Left forelimb (tissue), 1 donor: ENCODE data around the gene CATSPER3.

ENCODE experiments used
- DNase-seq: peaks from one replicate; pipeline ENCODE4 v3.0.0-alpha.2; 2018; ENCODE audit warnings: low spot score

Gene CATSPER3

DNA sequence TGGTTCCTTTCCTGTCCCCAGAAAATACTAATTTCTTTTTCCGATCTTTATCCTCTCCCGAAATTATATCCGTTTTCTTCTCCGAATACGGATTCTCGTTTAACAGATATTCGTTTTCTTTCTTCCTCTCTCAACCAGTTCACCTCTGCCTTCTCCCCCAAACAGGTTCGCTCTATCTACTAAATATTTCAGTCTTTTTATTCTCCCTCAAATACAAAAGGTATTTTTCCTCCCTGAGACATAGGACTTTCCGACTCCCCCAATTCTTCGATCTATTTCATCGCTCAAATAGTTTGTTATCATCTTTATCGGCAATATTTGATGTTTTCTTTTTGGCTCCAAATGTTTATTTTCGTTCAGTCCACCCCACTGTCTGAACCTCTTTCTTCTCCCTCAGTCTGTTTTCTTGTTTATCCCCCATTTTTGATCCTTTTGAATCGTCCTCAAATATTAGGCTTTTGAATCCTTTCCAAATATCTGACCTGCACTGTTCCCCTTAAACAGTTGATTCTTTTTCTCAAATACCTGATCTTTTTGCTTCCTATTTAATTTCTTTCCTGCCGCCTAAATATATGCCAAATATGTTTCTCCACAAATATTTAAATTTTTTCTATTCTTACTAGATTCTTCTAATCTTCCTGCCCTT is 61.9 kb downstream of the CATSPER3 start:
- no peak for DNase-seq

DNA sequence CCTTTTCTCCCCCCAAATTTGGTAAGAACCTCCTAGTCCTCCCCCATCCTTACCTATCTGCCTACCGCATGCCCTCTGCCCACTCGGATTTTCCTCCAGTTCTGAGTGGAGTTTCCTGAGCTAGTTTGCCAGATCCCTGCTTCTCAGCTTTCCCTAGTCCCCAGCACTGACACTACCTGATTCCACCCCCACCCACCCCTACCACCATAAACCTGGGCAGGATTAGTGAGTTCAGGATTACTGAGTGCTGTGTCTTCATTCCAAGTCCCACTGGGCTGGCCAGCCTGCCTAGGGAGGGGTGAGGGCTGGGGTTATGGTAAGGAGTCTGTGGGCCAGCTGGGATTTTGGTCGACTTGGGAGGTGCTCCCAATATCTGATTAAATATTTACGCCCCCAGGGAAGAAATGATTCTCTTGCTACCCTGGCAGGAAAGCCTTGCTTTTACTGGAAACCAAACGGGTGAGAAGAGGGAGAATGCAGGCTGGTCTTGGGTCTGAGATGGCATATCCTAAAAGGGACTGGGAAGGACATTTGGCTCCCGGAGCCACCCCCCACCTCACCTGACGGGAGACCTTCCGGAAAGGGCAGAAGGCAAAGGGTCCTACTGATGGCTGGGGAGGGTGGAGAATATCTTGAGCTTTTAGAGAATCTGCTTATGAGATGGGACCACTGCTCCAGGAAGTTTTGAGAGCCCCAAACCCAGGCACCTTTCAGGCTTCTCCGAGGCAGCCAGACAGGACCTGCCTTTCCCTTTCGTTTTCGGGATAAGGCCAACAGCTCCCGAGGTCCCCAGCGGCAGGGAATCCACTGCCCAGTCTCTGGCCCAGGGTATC is 62.6 kb downstream of the CATSPER3 start:
- DNase-seq = no peak

DNA sequence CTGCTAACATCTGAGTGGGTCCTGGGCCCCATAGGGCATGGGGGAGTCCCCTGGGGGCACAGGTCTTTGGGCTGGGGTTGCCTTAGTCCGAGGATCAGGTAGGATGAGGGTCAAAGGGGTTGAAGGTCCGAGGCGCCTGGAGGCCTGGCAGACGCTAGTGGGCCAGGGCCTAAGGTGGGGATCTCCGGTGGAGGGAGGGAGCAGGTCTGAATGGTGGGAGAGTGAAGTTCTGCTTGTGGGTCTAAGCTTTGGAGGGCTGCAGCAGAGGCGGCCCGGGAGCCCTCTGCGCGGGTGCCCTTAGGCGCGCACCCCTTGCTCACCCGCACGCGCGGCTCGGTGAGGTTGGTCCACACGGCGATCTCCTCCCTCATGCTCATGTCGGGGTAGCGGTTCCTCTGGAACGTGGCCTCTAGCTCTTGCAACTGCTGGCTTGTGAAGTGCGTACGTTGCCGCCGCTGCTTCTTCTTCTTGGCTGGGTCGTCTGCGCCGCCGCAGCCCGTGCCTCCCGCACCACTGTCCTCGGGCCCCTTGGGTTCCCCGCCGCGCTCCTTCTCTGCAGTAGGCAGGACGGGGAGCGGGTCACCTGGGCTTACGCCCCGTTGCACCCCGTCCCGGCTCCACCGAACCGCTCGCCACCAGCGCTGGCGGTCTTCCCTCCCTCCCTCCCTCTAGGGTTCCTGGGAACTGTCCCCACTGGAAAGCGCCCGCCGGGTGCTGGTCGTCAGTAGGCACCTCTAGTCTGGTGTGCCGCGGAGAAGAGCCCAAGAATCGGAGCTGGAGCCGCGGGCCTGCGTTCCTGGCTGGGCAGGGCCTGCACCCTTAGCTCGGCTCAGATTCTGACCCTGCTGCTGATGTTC is 63.5 kb downstream of the CATSPER3 start:
- DNase-seq = no peak

DNA sequence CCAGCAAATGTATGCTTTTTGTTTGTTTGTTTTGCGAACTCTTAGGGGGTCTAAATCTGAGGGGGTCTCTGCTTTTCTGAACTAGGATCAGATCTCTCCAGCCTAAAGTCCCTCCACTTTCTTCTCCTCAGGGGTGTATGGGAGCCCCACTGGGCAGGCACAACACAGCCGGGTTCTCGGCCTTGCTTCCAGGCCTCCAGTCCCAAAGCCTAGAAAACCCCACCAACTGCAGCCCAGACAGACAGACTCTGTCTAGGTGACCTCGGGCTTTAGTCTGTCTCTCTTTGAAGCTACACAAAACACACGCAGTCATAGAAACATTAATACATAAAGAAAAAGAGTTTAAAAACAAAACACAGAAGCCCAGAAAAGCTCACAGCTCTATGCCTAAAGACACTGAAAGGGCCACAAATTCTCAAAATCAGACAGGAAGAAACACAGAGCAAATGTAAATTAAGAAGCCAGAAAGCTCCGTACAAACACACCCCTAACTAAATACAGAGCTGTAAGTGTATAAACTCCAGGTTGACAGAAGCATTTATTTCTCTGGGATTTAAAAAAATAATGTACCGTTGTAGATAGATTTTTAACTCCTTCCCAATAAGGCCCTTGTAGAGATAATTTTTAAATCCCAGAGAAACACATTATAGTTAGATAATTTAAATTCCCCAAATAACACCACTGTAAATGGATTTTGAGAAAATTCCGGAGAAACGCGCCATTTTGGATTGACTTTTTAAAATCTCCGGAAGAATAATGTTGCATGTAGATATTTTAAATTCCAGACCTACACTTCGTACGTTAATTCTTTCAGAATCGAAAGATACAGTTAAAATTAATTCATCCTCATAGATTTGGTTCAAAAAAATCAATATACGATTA is 64.3 kb downstream of the CATSPER3 start:
- DNase-seq = no peak

DNA sequence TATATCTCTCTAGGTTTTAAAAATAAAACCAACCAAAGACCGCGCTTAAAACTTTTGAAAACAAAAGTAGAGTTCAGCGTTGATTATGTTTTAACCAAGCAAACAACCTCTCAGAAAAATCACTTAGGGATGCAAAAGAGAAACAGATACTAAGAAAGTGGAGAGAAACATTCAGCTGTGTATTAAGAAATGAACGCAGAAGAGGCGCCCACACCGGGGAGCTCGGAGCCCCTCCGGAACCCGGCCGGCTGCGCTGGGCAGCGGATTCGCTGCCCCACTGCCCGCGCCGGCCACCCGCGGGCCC is 64.9 kb downstream of the CATSPER3 start:
- DNase-seq = no peak

DNA sequence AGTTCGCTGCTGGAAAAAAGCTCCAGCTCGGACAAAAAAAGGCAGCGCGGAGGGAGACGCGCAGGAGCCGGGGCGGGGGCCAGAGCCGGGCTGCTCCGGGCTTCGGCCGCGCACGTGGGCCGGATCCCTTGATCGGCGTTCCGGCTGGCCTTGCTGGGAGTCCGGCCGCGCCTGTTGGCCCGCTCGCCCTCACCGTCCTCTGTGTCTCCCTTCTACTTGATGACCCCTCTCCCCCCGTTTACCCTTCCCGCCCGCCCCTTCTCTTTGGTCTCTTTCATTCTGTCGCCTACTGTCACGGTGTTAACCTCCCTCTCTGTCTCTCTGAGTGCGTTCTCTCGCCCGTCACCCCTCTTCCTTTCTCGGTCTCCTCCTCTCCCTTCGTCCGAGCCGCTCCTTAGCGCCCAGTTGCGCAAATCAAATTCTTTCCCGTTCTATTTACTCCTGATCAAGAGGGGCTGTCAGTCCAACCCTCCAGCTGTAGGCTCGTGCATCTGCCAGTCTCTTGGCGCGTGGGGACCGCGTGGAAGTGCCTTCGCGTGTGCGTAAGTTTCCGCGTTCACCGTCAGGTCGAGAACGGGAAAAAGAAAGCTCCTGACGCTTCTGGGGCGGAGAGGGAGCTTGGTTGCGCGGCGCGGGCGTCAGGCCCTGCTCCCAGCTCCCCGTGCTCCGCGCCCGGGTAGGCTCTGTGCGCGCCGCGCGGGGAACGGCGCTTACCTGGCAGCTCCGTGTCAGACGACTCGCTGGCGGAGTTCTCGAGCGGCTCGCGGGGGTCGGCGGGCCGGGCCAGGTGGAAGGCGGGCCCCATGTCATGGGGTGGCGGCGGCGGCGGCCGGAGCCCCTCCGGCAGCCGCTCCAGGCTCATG is 65.5 kb downstream of the CATSPER3 start:
- no peak for DNase-seq

DNA sequence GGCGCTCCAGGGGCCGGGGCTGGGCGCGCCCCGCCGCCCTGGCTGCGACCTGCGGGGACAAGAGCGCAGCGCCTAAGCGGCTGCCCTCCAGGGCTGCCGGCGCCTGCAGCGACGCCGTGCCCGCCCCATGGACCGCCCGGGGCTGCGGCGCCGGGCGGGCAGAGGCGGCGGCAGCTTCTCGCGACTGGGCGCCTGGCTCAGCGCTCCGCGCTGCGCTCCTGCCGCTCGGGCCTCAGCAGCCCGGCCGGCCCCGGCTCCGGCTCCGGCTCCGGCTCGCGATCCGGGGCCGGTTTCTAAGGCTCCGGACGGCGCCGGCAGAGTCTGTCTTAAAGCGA is 66.2 kb downstream of the CATSPER3 start, which contains the start of gene PITX1:
TSS of gene PITX1 (minus strand) at position 328 of the 335 bp plus-strand sequence. CDS start 347 bp downstream, outside the sequence.
- DNase-seq = no peak

DNA sequence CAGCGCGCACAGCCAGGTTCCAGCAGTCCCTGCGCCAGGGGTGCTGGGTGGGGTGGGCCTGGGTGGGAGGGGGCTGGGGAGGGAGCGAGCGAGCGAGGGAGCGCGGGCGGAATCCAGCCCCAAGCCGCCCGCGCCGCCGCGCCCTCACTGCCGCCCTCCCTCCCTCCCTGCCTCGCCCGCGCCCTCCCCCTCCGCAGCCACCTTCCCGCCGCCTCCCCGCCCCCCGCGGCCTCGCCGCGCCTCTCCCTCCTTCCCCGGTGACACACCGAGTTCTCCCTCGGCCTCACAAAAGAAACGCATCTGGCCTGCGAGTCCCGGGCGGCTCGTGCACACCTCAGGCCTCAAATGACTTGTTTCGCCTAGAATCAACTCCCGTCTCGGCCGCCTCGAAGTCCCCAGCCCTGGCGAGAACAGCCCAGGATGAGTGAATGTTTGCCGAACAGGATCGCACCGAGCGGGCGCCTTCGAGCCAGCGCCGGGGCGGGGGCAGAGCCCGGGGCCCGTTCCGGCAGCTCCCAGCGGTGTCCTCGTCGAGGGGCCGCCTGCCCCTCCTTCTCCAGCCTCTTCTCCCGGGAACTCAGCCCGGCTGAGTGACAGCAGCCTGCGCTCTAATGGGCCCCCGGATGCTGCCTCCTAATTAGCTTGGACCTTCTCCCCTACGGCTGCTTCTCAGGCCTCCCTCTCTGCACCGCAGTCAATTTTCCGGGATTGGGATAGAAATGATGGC is 66.7 kb downstream of the CATSPER3 start:
- DNase-seq = no peak

DNA sequence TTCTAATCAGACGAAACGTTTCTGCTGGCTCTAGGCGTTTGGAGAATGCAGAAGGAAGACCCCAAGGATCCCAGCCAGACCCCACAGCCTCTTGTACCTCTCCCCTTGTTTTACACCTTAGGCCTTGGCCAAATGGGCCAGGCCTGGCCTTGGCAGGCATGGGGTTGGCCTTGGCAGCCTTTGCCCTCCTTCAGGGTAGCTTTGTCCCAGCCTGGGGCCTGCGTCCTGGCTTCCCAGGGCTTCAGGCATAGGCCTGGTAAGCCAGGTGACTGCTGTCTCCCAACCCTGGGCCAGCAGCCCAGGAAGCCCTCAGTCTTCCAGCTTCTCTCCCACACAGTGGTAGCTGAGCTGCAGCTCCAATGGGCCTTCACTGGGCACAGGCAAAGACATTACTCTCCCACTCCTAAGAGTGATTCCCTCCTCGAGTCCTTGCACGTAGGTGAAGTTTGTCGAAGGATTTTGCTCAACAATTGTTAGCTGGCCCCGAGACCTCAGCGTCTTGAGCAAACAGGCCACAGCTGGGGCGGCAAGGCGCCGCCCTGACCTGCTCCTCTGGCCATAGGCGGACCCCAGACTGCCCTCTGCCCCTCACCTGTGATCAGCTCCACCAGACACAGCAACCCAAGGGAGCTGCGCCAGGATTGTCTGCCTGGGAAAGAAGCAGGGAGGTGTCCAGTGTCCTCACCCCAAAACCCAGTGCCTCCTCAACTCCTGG is 67.4 kb downstream of the CATSPER3 start:
- DNase-seq = no peak

DNA sequence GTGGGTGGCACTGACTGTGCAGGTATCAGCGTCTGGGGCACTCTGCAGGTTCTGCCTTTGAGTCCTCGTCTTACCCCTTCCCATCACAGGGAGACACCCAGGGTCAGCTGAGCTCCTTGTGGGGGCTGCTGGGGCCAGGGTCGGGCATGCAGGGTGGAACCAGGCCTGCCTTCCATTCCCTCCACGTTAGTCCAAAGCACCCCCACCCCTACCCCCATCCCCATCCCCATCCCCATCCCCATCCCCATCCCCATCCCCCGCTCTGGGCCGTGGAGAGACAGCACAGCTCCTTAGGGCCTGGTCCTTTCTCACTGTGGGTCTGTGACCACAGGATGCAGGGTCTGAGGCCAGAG is 67.9 kb downstream of the CATSPER3 start:
- no peak for DNase-seq

DNA sequence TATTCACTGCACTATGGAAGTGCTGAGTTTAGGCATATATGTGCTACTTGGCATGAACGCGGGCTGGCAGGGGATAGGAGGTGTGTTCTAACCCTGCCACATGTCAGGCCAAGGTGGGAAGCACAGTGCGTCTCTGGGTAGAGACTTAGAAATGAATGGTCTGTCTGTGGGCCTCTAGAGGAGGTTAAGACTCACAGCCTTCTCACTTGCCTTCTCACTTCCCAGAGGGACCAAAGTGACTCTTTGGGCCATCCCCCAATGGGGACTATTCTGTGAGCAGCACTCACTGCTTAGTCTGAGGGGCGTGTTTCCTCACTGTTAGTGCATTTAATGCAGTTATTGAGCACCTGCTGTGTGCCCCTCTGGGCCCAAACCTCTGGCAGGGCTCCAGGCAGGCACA is 68.7 kb downstream of the CATSPER3 start:
- DNase-seq = no peak

DNA sequence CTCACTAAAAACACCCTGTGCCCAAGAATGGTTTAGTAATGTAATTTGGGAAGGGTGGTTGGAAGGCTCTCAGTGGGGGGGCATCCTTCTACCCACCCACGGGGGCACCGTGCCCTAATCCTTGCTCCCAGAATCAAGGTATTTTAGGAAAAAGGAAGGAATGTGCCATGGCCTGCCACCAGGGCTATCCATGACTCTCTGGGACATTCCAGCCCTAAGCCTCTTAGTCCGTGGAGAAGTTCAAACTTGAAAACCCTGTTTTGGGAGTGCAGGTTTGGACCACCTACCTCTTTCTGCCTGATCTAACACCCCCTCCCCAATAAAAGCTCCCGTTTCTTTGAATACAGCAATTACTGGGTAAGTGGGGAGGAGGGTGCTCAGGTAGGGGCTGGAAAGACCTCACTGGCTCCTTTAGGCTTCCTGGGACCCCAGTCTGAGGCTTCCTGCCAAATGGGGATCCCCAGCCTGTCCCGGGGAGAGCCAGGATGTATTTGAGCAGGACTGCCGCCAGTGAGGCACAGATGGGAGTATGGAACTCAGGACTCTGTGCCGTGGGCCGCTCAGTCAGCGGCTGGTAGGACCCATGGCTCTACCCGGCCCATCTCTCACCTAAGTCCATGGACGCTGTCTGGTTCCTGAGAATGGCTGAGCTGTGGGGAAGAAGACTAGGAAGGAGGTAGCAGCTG is 70.0 kb downstream of the CATSPER3 start:
- DNase-seq = no peak

DNA sequence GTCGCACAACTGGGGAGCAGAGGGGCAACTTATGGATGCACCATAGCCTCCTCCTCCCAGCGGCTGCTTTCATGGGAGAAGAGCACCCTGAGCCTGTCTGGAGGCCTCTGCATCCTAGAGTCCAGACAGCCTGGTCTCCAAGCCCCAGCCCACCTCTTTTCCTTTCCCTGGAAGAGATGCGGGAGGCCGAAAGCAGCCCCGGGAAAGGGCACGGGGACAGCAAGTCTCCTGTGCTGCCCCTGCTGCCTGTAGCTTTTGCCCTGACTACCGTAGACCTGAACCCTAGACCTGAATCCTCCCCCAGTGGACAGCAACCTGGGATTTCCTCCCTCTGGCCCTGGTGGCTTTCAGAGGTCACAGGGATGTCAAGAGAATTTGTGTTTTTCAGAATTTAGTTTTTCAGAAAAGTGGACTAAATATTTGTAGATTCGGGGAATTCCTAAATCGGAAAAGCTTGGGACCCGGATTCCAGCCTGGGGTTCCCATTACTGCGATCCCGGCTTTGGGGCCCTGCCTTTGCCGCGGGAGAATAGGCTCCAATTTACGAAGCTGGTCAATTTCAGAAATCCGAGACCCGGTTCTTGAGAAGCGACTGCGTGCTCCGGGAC is 70.6 kb downstream of the CATSPER3 start:
- no peak for DNase-seq

DNA sequence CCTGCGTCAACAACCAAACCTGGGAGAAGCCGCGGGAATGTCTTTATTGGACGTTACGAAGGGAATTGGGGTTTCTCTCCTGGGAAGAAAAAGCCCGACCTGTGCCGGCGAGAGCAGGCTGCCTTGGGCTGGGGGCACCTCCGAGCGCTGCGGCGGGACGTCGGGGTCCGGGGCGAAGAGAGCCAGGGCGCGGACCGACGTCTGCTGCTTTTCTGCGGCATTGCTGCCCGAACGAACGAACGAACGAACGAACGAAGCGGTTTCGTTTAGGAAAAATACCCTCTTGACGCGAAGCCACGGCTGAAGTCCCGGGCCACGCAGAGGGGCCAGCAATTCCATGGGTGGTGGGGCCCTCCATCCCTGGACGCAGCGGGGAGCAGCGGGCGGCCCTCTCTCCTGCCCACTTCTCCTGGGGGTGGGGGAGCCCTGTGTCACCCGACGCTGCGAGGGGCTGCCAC is 71.1 kb downstream of the CATSPER3 start:
- no peak for DNase-seq

DNA sequence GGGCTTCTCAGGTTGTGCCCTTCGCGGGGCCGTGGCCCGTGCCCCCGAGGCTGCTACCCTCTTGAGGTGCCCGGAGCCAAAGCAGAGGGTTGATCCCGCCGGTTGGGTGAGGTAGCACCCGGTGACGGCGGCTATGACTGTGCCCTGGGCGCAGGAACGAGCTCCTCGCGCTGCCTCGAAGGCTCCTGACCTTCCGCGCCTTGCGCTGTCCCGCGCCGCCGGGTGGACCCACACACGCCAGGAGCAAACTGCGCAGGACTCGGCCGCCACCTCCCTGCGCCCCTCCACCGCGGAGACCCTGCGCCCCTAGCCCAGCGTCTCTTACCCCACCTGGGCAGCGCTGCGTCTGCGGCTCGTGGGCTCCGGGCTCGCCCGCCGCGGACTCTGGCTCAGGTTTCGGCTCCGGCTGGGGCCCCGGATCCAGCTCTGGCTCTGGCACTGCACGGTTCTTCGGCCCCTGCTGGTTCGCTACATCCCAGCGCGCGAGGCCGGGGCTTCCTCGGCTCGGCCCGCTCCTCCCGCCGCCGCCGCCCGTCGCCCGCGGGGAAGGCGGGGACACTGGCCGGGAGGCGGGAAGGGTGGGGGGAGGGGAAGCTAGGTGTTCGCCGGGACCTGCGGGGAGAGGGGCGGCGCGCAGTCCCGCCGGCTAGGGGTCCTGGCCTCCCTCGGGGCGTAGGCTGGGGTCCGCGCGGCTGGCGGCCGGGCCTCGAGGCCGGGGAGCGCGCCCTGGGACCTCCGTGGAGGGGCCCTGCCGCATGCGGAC is 71.7 kb downstream of the CATSPER3 start:
- DNase-seq = no peak

DNA sequence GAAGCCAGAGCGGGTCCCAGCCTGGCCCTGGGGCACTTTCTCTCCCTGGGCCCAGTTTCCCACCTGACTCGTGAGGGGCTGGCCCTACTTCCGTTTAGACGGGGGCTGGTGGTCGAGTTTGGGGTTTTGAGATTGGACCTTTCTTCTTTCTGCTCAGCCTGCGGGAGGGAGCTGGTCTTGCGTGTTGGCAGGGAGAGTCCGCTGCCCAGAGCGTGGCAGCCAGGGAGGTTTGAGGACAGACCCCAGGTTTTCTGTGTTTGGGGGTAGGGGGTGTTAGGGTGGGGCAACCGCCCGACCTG is 72.3 kb downstream of the CATSPER3 start:
- no peak for DNase-seq

DNA sequence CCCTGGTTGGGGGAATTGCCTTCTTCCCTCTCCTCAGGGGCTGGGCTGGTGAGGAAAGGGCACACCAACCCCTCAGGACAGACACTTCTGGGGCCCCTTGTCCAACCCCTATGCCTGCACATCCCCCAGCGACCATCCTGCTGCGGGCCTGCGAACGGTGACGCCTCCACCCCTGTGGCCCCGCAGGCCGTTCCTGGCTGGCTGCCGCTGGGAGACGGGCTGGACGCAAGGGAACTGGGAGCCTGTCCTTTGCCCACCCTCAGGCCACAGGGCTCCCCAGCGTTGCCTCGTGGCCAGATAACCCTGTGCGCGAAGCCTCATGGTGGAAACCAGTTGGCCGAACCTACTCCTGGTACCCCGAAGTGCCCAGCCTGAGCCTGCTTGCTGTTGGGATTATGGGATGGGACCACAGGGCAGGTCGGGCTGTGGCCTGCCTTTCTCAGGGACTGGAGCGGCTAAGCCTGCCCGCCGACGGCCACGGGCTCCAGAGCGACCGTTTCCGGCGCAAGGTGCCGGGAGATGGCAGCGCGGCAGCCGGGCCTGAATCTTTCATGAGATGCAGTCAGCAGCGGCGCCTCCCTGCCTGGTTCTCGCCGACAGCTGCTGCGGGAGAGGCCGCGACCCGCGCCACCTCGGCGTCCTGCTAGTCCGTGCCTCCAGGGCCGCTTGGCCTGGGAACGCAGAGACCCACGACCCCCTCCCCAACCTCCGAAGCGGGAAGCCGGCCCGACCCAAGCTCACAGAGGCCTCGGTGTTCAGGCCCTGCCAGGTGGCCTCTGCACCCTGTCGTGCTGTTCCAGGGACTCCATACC is 72.8 kb downstream of the CATSPER3 start:
- no peak for DNase-seq
